ENCODE measurements around the gene SIGLEC1.

SIGLEC1 gene

DNA sequence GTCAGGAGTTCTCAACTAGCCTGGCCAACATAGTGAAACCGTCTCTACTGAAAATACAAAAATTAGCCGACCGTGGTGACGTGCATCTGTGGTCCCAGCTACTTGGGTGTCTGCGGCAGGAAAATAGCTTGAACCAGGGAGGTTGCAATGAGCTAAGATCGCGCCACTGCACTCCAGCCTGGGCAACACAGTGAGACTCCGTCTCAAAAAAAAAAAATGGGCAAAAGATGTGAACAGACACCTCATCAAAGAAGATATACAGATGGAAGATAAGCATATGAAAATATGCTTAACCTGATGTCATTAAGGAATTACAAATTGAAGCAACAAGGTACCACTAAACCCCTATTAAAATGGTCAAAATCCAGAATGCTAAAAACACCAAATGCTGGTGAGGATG, 10.9 kb upstream of the SIGLEC1 start:
- Histone ChIP-seq H3K27ac (ENCODE audit: low read depth, low read length) (no peak overlapping the region), H3K36me3 (ENCODE audit: control insufficient read depth, insufficient read depth, low read length) (no peaks in the 10 kb centered on the region), H3K9ac (ENCODE audit: low read length) (no peak overlapping the region), H3K27me3 (ENCODE audit: control insufficient read depth, insufficient read depth, low read length) (peaks cover 20% of the 10 kb centered on the region), H3K4me1 (ENCODE audit: control insufficient read depth, insufficient read depth, low read length) (peaks cover 7% of the 10 kb centered on the region; the same call in 1 of the 2 replicates), H3K4me3 (ENCODE audit: low read depth, low read length) (no peak overlapping the region), H3K9me3 (ENCODE audit: control insufficient read depth, insufficient read depth, low read depth, low read length) (no peaks in the 10 kb centered on the region)

DNA sequence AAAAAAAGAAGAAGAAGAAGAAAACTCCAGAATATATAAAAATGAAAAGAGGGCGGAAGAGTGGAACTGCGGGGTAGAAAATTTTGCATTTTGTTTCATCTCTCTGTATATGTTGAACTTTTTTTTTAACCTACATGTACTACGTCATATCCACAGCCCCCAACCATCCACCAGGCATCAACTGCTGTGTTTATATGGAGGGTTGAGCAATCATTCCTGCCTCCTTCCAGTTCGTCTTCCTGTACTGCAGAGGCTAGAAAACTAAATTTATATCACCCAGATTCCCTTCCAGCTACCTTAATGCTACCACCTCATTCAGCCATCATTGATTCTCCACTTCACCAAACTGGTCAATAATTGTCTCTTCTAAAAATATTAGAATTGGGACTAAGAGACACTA, 9.5 kb upstream of the SIGLEC1 start:
- Histone ChIP-seq H3K36me3 (ENCODE audit: control insufficient read depth, insufficient read depth, low read length) (no peaks in the 10 kb centered on the region), H3K4me1 (ENCODE audit: control insufficient read depth, insufficient read depth, low read length) (no peaks in the 10 kb centered on the region), H3K9ac (ENCODE audit: low read length) (no peak overlapping the region), H3K9me3 (ENCODE audit: control insufficient read depth, insufficient read depth, low read depth, low read length) (no peaks in the 10 kb centered on the region), H3K27ac (ENCODE audit: low read depth, low read length) (no peak overlapping the region), H3K27me3 (ENCODE audit: control insufficient read depth, insufficient read depth, low read length) (peaks cover 7% of the 10 kb centered on the region), H3K4me3 (ENCODE audit: low read depth, low read length) (no peak overlapping the region)

DNA sequence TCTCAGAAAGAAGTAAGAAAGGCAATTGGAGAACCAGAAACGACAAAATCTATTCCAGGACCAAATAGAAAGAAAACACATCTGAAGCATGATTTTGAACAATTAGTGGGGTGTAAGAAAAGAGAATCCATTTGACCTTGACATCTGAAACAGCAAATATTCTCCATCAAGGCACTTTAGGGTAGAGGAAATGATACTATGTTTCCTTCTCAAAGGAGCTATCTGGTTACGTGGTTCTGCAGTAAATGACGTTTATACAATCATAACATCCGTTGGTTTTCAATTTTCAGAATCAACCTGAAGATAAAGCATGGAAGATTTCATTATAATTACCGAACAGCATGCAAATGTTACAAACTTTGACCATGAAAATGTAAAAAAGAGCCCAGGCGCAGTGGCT, 8.2 kb upstream of the SIGLEC1 start:
- Histone ChIP-seq H3K9me3 (ENCODE audit: control insufficient read depth, insufficient read depth, low read depth, low read length) (no peaks in the 10 kb centered on the region), H3K36me3 (ENCODE audit: control insufficient read depth, insufficient read depth, low read length) (no peaks in the 10 kb centered on the region), H3K27me3 (ENCODE audit: control insufficient read depth, insufficient read depth, low read length) (peaks cover 5% of the 10 kb centered on the region; the same call in 1 of the 2 replicates), H3K4me1 (ENCODE audit: control insufficient read depth, insufficient read depth, low read length) (no peaks in the 10 kb centered on the region), H3K9ac (ENCODE audit: low read length) (no peak overlapping the region), H3K27ac (ENCODE audit: low read depth, low read length) (no peak overlapping the region), H3K4me3 (ENCODE audit: low read depth, low read length) (no peak overlapping the region)

DNA sequence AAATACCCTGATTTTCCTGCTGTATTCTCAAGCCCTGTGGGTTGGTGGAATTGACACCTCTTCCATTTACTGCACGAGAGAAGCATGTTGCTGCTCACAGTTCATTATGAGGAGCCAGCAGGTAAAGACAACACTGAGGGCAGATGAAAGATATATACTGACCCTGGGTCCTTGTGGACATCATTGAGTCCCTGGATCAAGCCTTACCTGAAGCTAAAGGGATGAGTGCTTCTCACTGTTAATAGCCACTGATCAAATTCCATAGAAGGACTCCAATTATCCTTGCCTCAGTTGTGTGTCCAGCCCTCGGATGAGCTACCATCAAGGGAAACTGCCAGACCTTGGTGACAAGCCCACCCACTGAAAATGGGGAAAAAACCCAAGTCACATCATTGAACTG, 7.7 kb upstream of the SIGLEC1 start:
- Histone ChIP-seq H3K4me3 (ENCODE audit: low read depth, low read length) (no peak overlapping the region), H3K4me1 (ENCODE audit: control insufficient read depth, insufficient read depth, low read length) (no peaks in the 10 kb centered on the region), H3K9ac (ENCODE audit: low read length) (no peak overlapping the region), H3K27ac (ENCODE audit: low read depth, low read length) (no peak overlapping the region), H3K9me3 (ENCODE audit: control insufficient read depth, insufficient read depth, low read depth, low read length) (no peaks in the 10 kb centered on the region), H3K36me3 (ENCODE audit: control insufficient read depth, insufficient read depth, low read length) (no peaks in the 10 kb centered on the region), H3K27me3 (ENCODE audit: control insufficient read depth, insufficient read depth, low read length) (peaks cover 5% of the 10 kb centered on the region; the same call in 1 of the 2 replicates)

DNA sequence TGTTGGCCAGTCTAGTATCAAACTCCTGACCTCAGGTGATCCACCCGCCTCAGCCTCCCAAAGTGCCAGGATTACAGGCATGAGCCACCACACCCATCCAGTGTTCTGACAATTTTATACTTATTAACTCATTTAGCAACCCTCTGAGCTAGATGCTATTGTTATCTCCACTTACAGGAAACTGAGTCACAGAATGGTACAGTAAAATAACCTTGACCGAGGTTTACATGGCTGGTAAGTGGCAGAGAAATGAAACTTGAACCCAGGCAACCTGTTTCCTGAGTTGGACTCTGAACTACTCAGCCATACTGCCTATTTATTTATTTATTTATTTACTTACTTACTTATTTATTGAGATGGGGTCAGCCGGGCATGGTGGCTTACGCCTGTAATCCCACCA, 6.6 kb upstream of the SIGLEC1 start:
- no peaks in the 10 kb centered on the region for H3K9me3 ChIP-seq (ENCODE audit: control insufficient read depth, insufficient read depth, low read depth, low read length)
- H3K9ac ChIP-seq (ENCODE audit: low read length) = no peak overlapping the region
- peaks cover 5% of the 10 kb centered on the region; the same call in 1 of the 2 replicates for H3K27me3 ChIP-seq (ENCODE audit: control insufficient read depth, insufficient read depth, low read length)
- H3K27ac ChIP-seq (ENCODE audit: low read depth, low read length) = no peak overlapping the region
- no peaks in the 10 kb centered on the region for H3K36me3 ChIP-seq (ENCODE audit: control insufficient read depth, insufficient read depth, low read length)
- H3K4me1 ChIP-seq (ENCODE audit: control insufficient read depth, insufficient read depth, low read length) = no peaks in the 10 kb centered on the region
- no peak overlapping the region for H3K4me3 ChIP-seq (ENCODE audit: low read depth, low read length)

DNA sequence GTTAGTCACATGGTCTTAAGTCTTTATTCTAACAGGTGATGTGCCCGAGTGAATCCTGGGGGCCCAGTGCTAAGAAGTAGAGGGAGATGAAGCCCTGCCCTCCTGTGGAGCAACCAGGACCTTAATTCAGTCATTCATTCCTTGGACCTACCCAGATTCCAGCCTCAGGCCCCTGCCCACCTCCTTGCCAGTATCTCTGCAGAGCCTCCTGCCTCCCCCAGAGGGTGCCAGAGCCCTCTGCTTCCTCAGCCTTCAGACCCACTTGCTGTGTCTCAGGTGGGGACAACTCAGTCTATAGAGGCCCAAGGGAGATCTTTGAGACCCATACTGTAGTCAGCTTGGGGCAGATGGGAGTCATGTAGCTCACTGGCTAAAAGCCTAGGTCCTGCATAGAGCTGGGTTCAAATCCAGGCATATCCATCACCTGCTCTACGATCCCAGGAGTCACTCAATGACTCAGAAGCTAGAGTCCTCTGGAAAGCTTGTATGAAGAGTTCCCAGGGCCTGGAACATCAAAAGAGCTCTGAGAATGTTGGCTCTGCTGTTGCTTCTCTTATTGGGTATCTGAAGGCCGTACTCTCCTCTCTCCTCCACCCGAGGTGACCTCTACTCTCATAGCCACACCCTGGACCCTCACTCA, 3.9 kb upstream of the SIGLEC1 start:
- Histone ChIP-seq H3K27me3 (ENCODE audit: control insufficient read depth, insufficient read depth, low read length) (peaks cover 5% of the 10 kb centered on the region; the same call in 1 of the 2 replicates), H3K9ac (ENCODE audit: low read length) (no peak overlapping the region), H3K36me3 (ENCODE audit: control insufficient read depth, insufficient read depth, low read length) (no peaks in the 10 kb centered on the region), H3K9me3 (ENCODE audit: control insufficient read depth, insufficient read depth, low read depth, low read length) (no peaks in the 10 kb centered on the region), H3K27ac (ENCODE audit: low read depth, low read length) (no peak overlapping the region), H3K4me1 (ENCODE audit: control insufficient read depth, insufficient read depth, low read length) (no peaks in the 10 kb centered on the region), H3K4me3 (ENCODE audit: low read depth, low read length) (no peak overlapping the region)

DNA sequence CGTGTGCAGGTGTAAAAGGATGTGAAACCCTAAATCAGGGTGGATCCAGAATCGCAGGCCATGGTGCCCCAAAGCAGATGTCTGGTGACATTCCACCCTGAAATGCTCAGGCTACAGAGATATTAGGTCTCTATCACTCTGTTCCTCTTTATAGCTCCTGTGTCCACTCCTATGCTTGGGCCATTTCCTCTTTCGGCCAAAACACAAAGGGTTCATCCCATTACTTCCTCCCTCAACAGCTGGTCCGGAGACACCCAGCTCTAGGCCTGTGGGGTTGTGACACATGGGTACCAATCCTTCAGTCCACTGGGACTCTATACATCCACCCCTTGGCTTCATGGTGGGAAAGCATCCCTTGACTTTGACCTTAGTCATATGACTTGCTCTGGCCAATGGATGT, 1.7 kb upstream of the SIGLEC1 start:
- Histone ChIP-seq H3K9me3 (ENCODE audit: control insufficient read depth, insufficient read depth, low read depth, low read length) (no peaks in the 10 kb centered on the region), H3K36me3 (ENCODE audit: control insufficient read depth, insufficient read depth, low read length) (no peaks in the 10 kb centered on the region), H3K9ac (ENCODE audit: low read length) (no peak overlapping the region), H3K27ac (ENCODE audit: low read depth, low read length) (no peak overlapping the region), H3K4me3 (ENCODE audit: low read depth, low read length) (no peak overlapping the region), H3K27me3 (ENCODE audit: control insufficient read depth, insufficient read depth, low read length) (no peaks in the 10 kb centered on the region), H3K4me1 (ENCODE audit: control insufficient read depth, insufficient read depth, low read length) (0 out of 2 replicates have a peak, but pooled peaks cover 6% of the 10 kb centered on the region)

DNA sequence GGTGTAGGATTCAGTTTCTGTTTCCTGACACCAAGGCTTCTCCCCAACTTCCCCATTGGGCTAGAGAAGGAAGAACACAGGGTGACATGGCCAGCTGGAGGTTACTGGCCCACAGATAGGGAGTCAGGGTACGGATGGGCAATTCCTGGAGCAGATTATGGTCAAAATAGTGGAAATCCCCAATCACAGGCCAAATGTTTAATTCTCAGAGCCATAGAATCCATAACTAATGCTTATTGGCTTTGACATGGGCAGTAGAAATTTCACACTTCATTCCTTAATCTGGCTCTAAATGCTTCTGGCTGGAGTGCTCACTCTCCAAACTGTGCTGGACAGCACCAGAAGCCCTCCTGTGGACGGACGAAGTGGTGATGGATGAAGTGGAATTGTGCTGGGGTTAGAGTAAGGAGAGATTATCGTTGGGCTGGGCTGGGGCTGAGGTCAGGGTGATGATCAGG, 887 bp downstream of the SIGLEC1 start:
- no peak overlapping the region for H3K4me3 ChIP-seq (ENCODE audit: low read depth, low read length)
- no peak overlapping the region for H3K27ac ChIP-seq (ENCODE audit: low read depth, low read length)
- H3K9ac ChIP-seq (ENCODE audit: low read length) = no peak overlapping the region
- H3K27me3 ChIP-seq (ENCODE audit: control insufficient read depth, insufficient read depth, low read length) = no peaks in the 10 kb centered on the region
- H3K4me1 ChIP-seq (ENCODE audit: control insufficient read depth, insufficient read depth, low read length) = 0 out of 2 replicates have a peak, but pooled peaks cover 6% of the 10 kb centered on the region
- H3K9me3 ChIP-seq (ENCODE audit: control insufficient read depth, insufficient read depth, low read depth, low read length) = no peaks in the 10 kb centered on the region
- H3K36me3 ChIP-seq (ENCODE audit: control insufficient read depth, insufficient read depth, low read length) = no peaks in the 10 kb centered on the region

DNA sequence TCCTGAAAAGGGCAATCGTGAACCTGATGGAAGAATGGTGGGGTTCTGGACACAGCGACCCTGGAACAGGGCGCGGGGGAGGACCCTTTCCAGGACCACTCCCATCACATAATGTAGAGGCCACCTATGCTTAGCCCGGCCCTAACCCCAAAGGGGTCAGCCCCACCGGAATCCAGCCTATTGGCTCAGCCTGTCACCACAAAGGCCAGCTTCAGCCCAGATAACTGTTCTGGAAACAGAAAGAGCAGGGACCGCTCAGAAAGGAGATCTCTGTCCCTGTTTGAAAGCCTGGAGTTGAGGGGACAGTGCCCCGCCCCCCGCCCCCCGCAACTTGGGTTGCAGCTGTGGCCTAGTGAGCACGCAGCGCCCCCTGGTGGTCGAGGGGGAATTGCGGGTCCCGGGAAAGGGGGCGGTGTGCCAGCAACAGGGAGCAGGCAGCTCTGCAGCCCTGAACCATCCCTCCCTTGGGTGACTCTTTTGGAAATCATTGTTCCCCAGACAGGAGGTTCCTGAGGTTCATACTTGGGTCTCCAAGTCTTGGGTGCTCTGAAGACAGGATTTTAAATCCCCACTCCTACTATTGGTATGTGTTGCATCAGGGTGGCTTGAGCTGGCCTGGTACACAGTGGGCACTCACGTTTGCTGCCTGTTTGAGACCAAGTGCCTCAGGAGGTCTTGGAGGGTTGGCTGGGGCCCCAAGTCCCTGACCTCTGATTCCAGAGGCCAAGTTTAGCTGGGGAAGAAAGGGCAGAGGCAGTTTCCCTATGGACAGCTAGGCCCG, 1.5 kb downstream of the SIGLEC1 start:
- Histone ChIP-seq H3K27me3 (ENCODE audit: control insufficient read depth, insufficient read depth, low read length) (no peaks in the 10 kb centered on the region), H3K27ac (ENCODE audit: low read depth, low read length) (no peak overlapping the region), H3K36me3 (ENCODE audit: control insufficient read depth, insufficient read depth, low read length) (no peaks in the 10 kb centered on the region), H3K4me3 (ENCODE audit: low read depth, low read length) (no peak overlapping the region), H3K9ac (ENCODE audit: low read length) (no peak overlapping the region), H3K4me1 (ENCODE audit: control insufficient read depth, insufficient read depth, low read length) (0 out of 2 replicates have a peak, but pooled peaks cover 6% of the 10 kb centered on the region), H3K9me3 (ENCODE audit: control insufficient read depth, insufficient read depth, low read depth, low read length) (no peaks in the 10 kb centered on the region)

DNA sequence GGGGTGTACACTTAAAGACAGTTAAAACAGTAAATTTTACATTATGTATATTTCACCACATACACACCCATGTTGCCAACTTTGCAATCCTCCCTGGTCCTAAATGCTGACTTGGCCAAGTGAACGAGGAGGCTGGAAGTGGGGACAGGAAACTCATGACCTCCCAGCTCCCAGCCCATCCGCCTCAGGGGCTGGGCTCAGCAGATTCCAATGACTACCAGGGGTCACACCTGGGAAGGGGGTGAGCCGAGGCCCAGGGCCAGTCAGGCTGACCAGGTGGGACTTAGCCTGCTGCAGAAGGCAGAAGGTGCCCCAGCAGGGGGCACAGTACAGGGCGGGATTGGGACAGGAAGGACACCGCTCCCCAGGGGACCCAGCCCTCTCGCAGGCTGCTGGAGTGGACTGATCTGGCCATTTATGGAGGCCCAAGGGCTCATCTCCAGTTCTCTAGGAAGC, 2.4 kb downstream of the SIGLEC1 start:
- H3K4me1 ChIP-seq (ENCODE audit: control insufficient read depth, insufficient read depth, low read length) = 0 out of 2 replicates have a peak, but pooled peaks cover 6% of the 10 kb centered on the region
- no peak overlapping the region for H3K9ac ChIP-seq (ENCODE audit: low read length)
- H3K27ac ChIP-seq (ENCODE audit: low read depth, low read length) = no peak overlapping the region

DNA sequence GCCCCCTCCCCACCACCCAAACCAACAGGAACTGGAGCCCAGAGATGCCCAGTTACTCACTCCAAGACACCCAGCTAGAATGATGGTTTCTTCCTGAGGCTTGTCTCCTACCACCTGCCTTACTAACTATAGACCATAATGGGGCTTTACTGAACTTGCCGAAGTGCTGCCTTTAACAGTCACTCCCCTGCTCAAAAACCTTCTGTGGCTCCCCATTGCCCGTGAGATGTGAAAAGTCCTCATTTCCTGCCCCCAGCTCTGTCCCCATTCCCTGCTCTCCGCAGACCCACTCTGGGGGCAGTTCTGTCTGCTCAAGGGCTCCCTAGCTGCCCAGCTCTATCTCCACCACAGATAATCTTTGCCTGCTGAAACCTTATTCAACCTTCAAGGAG, 4.9 kb downstream of the SIGLEC1 start:
- Histone ChIP-seq H3K36me3 (ENCODE audit: control insufficient read depth, insufficient read depth, low read length) (no peaks in the 10 kb centered on the region), H3K27ac (ENCODE audit: low read depth, low read length) (no peak overlapping the region), H3K9me3 (ENCODE audit: control insufficient read depth, insufficient read depth, low read depth, low read length) (no peaks in the 10 kb centered on the region), H3K27me3 (ENCODE audit: control insufficient read depth, insufficient read depth, low read length) (no peaks in the 10 kb centered on the region), H3K4me3 (ENCODE audit: low read depth, low read length) (no peak overlapping the region), H3K4me1 (ENCODE audit: control insufficient read depth, insufficient read depth, low read length) (0 out of 2 replicates have a peak, but pooled peaks cover 6% of the 10 kb centered on the region), H3K9ac (ENCODE audit: low read length) (no peak overlapping the region)

More for the DNA sequence above, 2.4 kb downstream of the SIGLEC1 start:
- no peaks in the 10 kb centered on the region for H3K27me3 ChIP-seq (ENCODE audit: control insufficient read depth, insufficient read depth, low read length)
- H3K36me3 ChIP-seq (ENCODE audit: control insufficient read depth, insufficient read depth, low read length) = no peaks in the 10 kb centered on the region
- H3K9me3 ChIP-seq (ENCODE audit: control insufficient read depth, insufficient read depth, low read depth, low read length) = no peaks in the 10 kb centered on the region
- H3K4me3 ChIP-seq (ENCODE audit: low read depth, low read length) = no peak overlapping the region

Measured in HUES6 (cell line).